ENCODE data around the gene KIF2C.

The KIF2C gene

DNA sequence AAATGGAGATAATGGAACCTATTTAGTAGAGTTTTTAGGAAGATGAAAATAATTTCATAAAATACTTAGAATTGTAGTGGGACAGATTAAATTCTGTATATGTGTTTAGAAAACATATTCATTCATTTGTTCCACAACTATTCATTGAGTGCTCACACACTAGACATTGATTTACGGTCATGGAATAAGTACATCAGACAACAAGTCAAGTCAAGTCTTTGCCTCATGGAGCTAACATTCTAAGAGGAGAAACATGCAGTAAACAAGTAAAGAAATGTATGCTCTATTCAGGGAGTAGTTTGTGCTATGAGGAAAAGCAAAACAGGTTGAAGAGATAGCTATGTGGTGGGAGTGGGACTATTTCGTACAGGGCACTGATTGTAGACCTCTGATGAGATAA, 77.7 kb downstream of the KIF2C start:
- no peak for DNase-seq
